Measurements from ENCODE around the gene DMD. TPM values are rescaled to one million over a fixed set of nuclear protein-coding genes. Genes with fewer than 3 reads are reported as not detected.
A peak's percentile ranks its signal among the peaks of the same experiment; 100 is the strongest.
"Not testable (repeated sequence)": the region's sequence is repeated elsewhere in the genome, so short reads cannot be mapped to it uniquely, and the experiment has no call there.

Gene DMD
- total RNA-seq, 1 donor, result 32.4 TPM

GRCh38 chrX:32532262-32532661 lies 679.1 kb downstream of the DMD start:
- H3K4me3 ChIP-seq (ENCODE audit: low read depth, low read length), result no peak overlapping the region
- TF ChIP-seq CTCF (IDR thresholded peaks at IDR 0.05; ENCODE audit: insufficient read depth, low read depth, low read length), result no peak
- no peak for DNase-seq (ENCODE audit: low read depth)

GRCh38 chrX:32530802-32531403 lies 680.4 kb downstream of the DMD start:
- peak; percentile 39 for TF ChIP-seq CTCF (IDR thresholded peaks at IDR 0.05; ENCODE audit: insufficient read depth, low read depth, low read length)
- H3K4me3 ChIP-seq (ENCODE audit: low read depth, low read length), result no peak overlapping the region
- peak; percentile 28 for DNase-seq (ENCODE audit: low read depth)

GRCh38 chrX:32528451-32528850 lies 682.9 kb downstream of the DMD start:
- not testable (repeated sequence) for H3K4me3 ChIP-seq (ENCODE audit: low read depth, low read length); DNase-seq (ENCODE audit: low read depth)

GRCh38 chrX:32525234-32525633 lies 686.1 kb downstream of the DMD start:
- no peak overlapping the region for H3K4me3 ChIP-seq (ENCODE audit: low read depth, low read length)
- TF ChIP-seq CTCF (IDR thresholded peaks at IDR 0.05; ENCODE audit: insufficient read depth, low read depth, low read length), result no peak
- DNase-seq (ENCODE audit: low read depth), result no peak

- no peak for TF ChIP-seq CTCF (IDR thresholded peaks at IDR 0.05; ENCODE audit: insufficient read depth, low read depth, low read length)
- DNase-seq (ENCODE audit: low read depth), result no peak
- no peak overlapping the region for H3K4me3 ChIP-seq (ENCODE audit: low read depth, low read length)
These were observed 687.0 kb downstream of the DMD start for GRCh38 chrX:32524385-32524784.

- no peak for TF ChIP-seq CTCF (IDR thresholded peaks at IDR 0.05; ENCODE audit: insufficient read depth, low read depth, low read length)
- H3K4me3 ChIP-seq (ENCODE audit: low read depth, low read length), result no peak overlapping the region
- DNase-seq (ENCODE audit: low read depth), result no peak
These were observed 690.6 kb downstream of the DMD start for GRCh38 chrX:32520789-32521188.

- TF ChIP-seq CTCF (IDR thresholded peaks at IDR 0.05; ENCODE audit: insufficient read depth, low read depth, low read length), result no peak
These were observed 696.4 kb downstream of the DMD start for GRCh38 chrX:32514986-32515385.

More at GRCh38 chrX:32514986-32515385, 696.4 kb downstream of the DMD start:
- DNase-seq (ENCODE audit: low read depth), result no peak
- H3K4me3 ChIP-seq (ENCODE audit: low read depth, low read length), result no peak overlapping the region
